Osteocyte (in vitro differentiated cells): ENCODE data around the gene MYCBPAP. TPM values are rescaled to one million over a fixed set of nuclear protein-coding genes. Genes with fewer than 3 reads are reported as not detected.

Experiments
- DNase-seq: peaks from one replicate; pipeline ENCODE4 v3.0.0; 2021; ENCODE audit warnings: mixed read lengths; ENCODE audit not compliant: unreplicated experiment; ENCODE audit errors: extremely low spot score
- H3K27ac Mint-ChIP-seq: one replicate; pipeline ENCODE4 v1.8.0; 2021; ENCODE audit warnings: mild to moderate bottlenecking, mixed read lengths; ENCODE audit not compliant: unreplicated experiment
- H3K27me3 Mint-ChIP-seq: one replicate; pipeline ENCODE4 v1.8.0; 2021; ENCODE audit warnings: mixed read lengths; ENCODE audit not compliant: unreplicated experiment
- H3K36me3 Mint-ChIP-seq: one replicate; pipeline ENCODE4 v1.8.0; 2021; ENCODE audit warnings: mixed read lengths; ENCODE audit not compliant: unreplicated experiment
- H3K4me1 Mint-ChIP-seq: one replicate; pipeline ENCODE4 v1.8.0; 2021; ENCODE audit warnings: mixed read lengths; ENCODE audit not compliant: unreplicated experiment
- H3K4me3 Mint-ChIP-seq: one replicate; pipeline ENCODE4 v1.8.0; 2021; ENCODE audit warnings: mild to moderate bottlenecking, moderate library complexity, mixed read lengths; ENCODE audit not compliant: unreplicated experiment
- H3K9me3 Mint-ChIP-seq: one replicate; pipeline ENCODE4 v1.8.0; 2021; ENCODE audit warnings: mixed read lengths; ENCODE audit not compliant: unreplicated experiment
- CTCF ChIP-seq: fragments of 200-600 bp; sonication (generic); IDR thresholded peaks from 2 replicates; pipeline ENCODE4 v1.5.0; 2021; ENCODE audit warnings: antibody characterized with exemption, mild to moderate bottlenecking, moderate library complexity
- total RNA-seq: library from RNA; stranded (reverse); gene quantifications from 2 replicates; pipeline ENCODE4 v1.2.1, GENCODE V29; 2021

Gene MYCBPAP
- total RNA-seq, 1 donor from 2014 or later = 0.46 TPM

- H3K4me3 Mint-ChIP-seq = peak overlapping the region; percentile 72
- H3K27me3 Mint-ChIP-seq = peaks cover 46% of the 10 kb centered on the region
- TF ChIP-seq CTCF = no peak
These were observed 51.5 kb downstream of the MYCBPAP start for GRCh38 chr17:50559674-50560184.

DNA sequence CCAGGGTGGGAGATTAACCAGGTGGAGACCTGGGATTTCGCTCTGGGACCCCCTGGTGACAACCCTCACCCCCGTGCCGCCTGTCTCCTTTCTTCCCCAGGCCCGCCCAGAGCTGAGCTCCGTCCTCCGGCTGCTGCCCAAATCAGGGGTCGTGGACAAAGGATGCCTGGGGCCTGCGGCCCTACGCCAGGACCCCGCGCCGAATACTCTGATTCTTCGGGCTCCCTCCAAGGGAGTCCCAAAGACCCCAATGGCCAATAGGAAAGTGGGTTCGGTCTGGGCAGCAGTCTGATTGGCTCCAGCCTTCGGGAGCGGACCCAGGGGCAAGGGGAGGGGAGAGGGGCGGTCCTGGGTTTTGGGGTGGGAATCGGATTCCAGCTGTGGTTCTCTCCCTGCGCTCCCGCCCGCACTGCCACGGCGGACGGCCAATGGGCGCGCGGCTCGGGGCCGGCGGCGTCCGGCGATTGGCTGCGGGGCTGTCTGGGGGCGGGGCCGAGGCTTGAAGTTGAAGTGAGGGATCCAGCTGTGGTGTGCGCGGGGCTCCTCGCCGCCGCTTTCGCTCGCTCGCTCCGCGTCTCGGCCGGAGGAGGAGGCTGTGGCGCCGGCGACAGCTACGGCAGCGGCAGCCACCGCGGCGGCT is 52.1 kb downstream of the MYCBPAP start, which contains the start of gene CACNA1G:
TSS of gene CACNA1G (plus strand) at position 531 of the 640 bp plus-strand sequence. CDS start 745 bp downstream, outside the sequence.
- peaks cover 49% of the 10 kb centered on the region for H3K27me3 Mint-ChIP-seq
- H3K9me3 Mint-ChIP-seq = no peaks in the 10 kb centered on the region
- peak; percentile 96 for DNase-seq
- H3K27ac Mint-ChIP-seq = no peak within 1 kb of the TSS
- TF ChIP-seq CTCF = no peak
- H3K36me3 Mint-ChIP-seq = peaks cover 3% of the 10 kb centered on the region
- peaks cover 31% of the 10 kb centered on the region for H3K4me1 Mint-ChIP-seq
- H3K4me3 Mint-ChIP-seq = peak within 1 kb of the TSS; percentile 72

More at GRCh38 chr17:50559674-50560184, 51.5 kb downstream of the MYCBPAP start:
- H3K27ac Mint-ChIP-seq = no peak overlapping the region
- no peak for DNase-seq
- H3K36me3 Mint-ChIP-seq = peaks cover 3% of the 10 kb centered on the region
- no peaks in the 10 kb centered on the region for H3K9me3 Mint-ChIP-seq
- H3K4me1 Mint-ChIP-seq = peaks cover 28% of the 10 kb centered on the region

DNA sequence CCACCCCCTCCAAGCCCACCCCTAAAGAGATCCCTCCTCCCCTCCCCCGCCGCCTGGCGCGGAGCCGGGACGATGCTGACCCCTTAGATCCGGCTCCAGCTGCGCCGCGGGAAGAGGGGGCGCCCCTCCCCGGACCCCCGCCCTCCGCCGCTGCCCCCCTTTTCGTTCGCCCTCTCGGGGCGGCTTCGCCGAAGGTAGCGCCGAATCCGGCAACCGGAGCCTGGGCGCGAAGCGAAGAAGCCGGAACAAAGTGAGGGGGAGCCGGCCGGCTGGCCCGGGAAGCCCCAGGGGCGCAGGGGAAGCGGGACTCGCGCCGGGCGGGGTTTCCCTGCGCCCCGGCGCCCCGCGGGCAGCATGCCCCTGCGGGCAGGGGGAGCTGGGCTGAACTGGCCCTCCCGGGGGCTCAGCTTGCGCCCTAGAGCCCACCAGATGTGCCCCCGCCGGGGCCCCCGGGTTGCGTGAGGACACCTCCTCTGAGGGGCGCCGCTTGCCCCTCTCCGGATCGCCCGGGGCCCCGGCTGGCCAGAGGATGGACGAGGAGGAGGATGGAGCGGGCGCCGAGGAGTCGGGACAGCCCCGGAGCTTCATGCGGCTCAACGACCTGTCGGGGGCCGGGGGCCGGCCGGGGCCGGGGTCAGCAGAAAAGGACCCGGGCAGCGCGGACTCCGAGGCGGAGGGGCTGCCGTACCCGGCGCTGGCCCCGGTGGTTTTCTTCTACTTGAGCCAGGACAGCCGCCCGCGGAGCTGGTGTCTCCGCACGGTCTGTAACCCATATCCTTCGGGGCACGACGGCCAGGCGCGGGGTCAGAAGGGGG is 52.9 kb downstream of the MYCBPAP start:
- Mint-ChIP-seq H3K9me3 (no peaks in the 10 kb centered on the region), H3K36me3 (peaks cover 3% of the 10 kb centered on the region), H3K4me1 (peaks cover 31% of the 10 kb centered on the region), H3K27me3 (peaks cover 56% of the 10 kb centered on the region), H3K27ac (no peak overlapping the region), H3K4me3 (no peak overlapping the region)
- no peak for DNase-seq
- TF ChIP-seq CTCF = no peak

GRCh38 chr17:50561746-50562141 is 53.5 kb downstream of the MYCBPAP start:
- peaks cover 62% of the 10 kb centered on the region for H3K27me3 Mint-ChIP-seq
- H3K27ac Mint-ChIP-seq = no peak overlapping the region
- H3K4me1 Mint-ChIP-seq = peaks cover 31% of the 10 kb centered on the region
- no peak for DNase-seq
- H3K36me3 Mint-ChIP-seq = no peaks in the 10 kb centered on the region
- no peak for TF ChIP-seq CTCF
- H3K4me3 Mint-ChIP-seq = no peak overlapping the region
- no peaks in the 10 kb centered on the region for H3K9me3 Mint-ChIP-seq
